ENCODE measurements around the gene CRYGA.

Gene CRYGA

DNA sequence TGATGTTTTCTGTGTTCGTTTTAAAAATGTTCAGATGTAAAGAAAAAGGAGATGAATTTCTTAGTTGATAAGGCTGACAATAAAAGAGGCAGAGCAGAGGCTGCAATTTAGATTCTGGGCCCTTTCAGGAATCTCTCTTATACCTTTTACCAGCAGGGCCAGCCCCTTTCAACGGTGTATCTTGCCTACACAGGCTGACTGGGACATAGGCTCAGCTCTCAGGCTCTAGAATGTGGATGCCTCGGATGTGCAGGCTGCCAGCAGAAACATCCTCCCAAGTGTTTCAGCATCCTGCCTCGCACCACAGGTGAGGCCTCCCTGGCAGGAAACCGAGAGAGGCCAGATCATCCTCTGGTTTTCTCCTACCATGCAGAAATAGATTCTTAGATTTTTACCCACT, 23.1 kb upstream of the CRYGA start:
- Histone ChIP-seq H3K9me3 (ENCODE audit: insufficient read depth, low read depth, low read length) (no peaks in the 10 kb centered on the region), H3K36me3 (ENCODE audit: insufficient read depth, low read depth, low read length) (no peaks in the 10 kb centered on the region), H3K27ac (ENCODE audit: low read length) (no peak overlapping the region), H3K27me3 (ENCODE audit: insufficient read depth, low read length) (no peaks in the 10 kb centered on the region), H3K4me1 (ENCODE audit: insufficient read depth, low read length) (peaks cover 36% of the 10 kb centered on the region; the same call in 1 of the 2 replicates), H3K9ac (ENCODE audit: low read depth, low read length) (no peak overlapping the region), H3K4me3 (ENCODE audit: low read length) (no peak overlapping the region)

- no peaks in the 10 kb centered on the region for H3K27me3 ChIP-seq (ENCODE audit: insufficient read depth, low read length)
- peak overlapping the region; percentile 62; the same call in 1 of the 2 replicates for H3K9ac ChIP-seq (ENCODE audit: low read depth, low read length)
- H3K9me3 ChIP-seq (ENCODE audit: insufficient read depth, low read depth, low read length): no peaks in the 10 kb centered on the region
- no peak overlapping the region for H3K27ac ChIP-seq (ENCODE audit: low read length)
- no peaks in the 10 kb centered on the region for H3K36me3 ChIP-seq (ENCODE audit: insufficient read depth, low read depth, low read length)
- H3K4me1 ChIP-seq (ENCODE audit: insufficient read depth, low read length): peaks cover 27% of the 10 kb centered on the region; the same call in 1 of the 2 replicates
- peak overlapping the region; percentile 68 for H3K4me3 ChIP-seq (ENCODE audit: low read length)
Measured at GRCh38 chr2:208183972-208184705, 20.8 kb upstream of the CRYGA start.

GRCh38 chr2:208183526-208183925, 20.1 kb upstream of the CRYGA start:
- Histone ChIP-seq H3K27me3 (ENCODE audit: insufficient read depth, low read length) (no peaks in the 10 kb centered on the region), H3K9ac (ENCODE audit: low read depth, low read length) (peak overlapping the region; percentile 62; the same call in 1 of the 2 replicates), H3K27ac (ENCODE audit: low read length) (no peak overlapping the region), H3K4me1 (ENCODE audit: insufficient read depth, low read length) (peaks cover 24% of the 10 kb centered on the region; the same call in 1 of the 2 replicates), H3K4me3 (ENCODE audit: low read length) (peak overlapping the region; percentile 68), H3K9me3 (ENCODE audit: insufficient read depth, low read depth, low read length) (no peaks in the 10 kb centered on the region), H3K36me3 (ENCODE audit: insufficient read depth, low read depth, low read length) (no peaks in the 10 kb centered on the region)

DNA sequence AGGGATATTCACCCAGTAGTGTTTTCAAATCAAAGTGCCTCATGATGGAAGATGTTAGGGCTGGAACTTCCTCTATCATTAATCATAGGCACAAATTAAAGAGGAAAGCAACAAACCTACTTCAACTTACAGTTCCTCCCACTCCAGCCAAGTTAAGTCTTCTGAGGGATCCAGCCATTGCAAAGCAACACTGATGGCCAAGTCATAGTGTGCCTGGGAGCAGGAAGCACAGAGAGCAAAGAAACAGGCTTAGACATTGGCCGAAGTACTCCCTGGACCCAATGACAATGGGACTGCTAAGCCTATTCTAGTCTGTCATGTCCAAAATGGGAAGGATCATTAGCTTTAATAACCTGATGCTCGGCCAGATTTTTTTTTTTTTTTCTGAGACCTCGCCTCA, 19.4 kb upstream of the CRYGA start:
- Histone ChIP-seq H3K9ac (ENCODE audit: low read depth, low read length) (no peak overlapping the region), H3K27me3 (ENCODE audit: insufficient read depth, low read length) (no peaks in the 10 kb centered on the region), H3K27ac (ENCODE audit: low read length) (no peak overlapping the region), H3K36me3 (ENCODE audit: insufficient read depth, low read depth, low read length) (no peaks in the 10 kb centered on the region), H3K4me3 (ENCODE audit: low read length) (no peak overlapping the region), H3K4me1 (ENCODE audit: insufficient read depth, low read length) (peaks cover 24% of the 10 kb centered on the region; the same call in 1 of the 2 replicates), H3K9me3 (ENCODE audit: insufficient read depth, low read depth, low read length) (no peaks in the 10 kb centered on the region)

DNA sequence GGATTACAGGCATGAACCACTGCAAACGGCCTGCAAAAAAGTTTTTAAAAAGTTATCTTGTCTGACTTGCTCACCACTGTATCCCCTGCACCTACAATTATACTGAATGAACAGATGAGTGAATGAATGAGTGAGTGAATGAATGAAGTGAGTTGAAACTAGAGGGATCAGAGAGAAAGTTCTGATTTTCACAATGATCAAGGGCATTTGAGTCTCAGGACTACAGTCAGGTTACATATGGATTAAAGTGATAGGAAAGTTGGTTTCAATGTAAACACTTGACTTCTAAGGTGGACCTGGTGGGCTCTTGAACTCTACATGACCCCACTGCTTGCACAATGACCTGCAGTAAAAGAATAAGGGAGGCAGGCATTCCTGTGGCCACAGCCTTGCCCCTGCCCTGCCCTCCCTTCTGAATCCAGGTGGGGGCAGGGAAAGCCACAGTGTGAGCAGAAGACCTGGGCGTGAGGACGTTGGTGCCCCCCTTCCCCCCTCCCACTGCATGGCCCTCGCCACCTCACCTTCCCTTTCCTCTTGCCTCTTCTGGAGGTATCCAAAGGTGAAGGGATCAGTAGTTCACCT, 15.7 kb upstream of the CRYGA start:
- Histone ChIP-seq H3K4me3 (ENCODE audit: low read length) (no peak overlapping the region), H3K27me3 (ENCODE audit: insufficient read depth, low read length) (no peaks in the 10 kb centered on the region), H3K27ac (ENCODE audit: low read length) (no peak overlapping the region), H3K4me1 (ENCODE audit: insufficient read depth, low read length) (peaks cover 7% of the 10 kb centered on the region; the same call in 1 of the 2 replicates), H3K9me3 (ENCODE audit: insufficient read depth, low read depth, low read length) (no peaks in the 10 kb centered on the region), H3K36me3 (ENCODE audit: insufficient read depth, low read depth, low read length) (no peaks in the 10 kb centered on the region), H3K9ac (ENCODE audit: low read depth, low read length) (no peak overlapping the region)

GRCh38 chr2:208175840-208176153, 12.4 kb upstream of the CRYGA start:
- Histone ChIP-seq H3K9ac (ENCODE audit: low read depth, low read length) (no peak overlapping the region), H3K36me3 (ENCODE audit: insufficient read depth, low read depth, low read length) (no peaks in the 10 kb centered on the region), H3K4me3 (ENCODE audit: low read length) (no peak overlapping the region), H3K4me1 (ENCODE audit: insufficient read depth, low read length) (no peaks in the 10 kb centered on the region), H3K9me3 (ENCODE audit: insufficient read depth, low read depth, low read length) (no peaks in the 10 kb centered on the region), H3K27ac (ENCODE audit: low read length) (no peak overlapping the region), H3K27me3 (ENCODE audit: insufficient read depth, low read length) (no peaks in the 10 kb centered on the region)

DNA sequence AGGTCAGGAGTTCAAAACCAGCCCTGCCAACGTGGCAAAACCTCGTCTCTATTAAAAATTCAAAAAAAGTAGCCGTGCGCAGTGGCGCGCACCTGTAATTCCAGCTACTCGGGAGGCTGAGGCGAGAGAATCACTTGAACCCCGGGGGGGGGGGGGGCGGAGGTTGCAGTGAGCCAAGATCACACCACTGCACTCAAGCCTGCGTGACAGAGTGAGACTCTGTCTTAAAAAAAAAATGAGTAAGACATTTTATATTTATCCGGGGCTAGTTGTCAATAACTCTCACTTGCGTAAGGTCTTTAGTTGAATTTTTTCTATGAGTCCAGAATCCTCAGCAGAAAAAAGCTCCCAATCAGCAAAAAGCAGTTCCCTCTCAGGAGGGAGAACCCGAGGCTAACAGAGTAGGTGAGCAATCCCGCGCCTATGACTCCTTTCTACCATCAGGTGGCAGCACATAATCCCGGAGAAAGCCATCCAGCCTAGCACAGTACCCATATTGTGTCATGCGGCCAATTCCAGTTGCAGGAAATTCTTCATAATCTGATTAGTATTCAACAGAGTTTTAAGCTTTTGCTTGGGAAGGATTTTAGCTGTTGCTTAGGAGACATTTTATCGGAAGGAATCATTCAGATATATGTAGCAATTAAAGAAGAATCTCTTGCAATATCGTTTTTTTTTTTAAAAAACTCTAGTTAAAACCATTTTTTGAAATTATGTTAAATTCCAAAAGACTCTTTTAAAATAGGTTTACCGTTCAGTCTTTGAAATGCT, 11.9 kb upstream of the CRYGA start:
- Histone ChIP-seq H3K27me3 (ENCODE audit: insufficient read depth, low read length) (no peaks in the 10 kb centered on the region), H3K9me3 (ENCODE audit: insufficient read depth, low read depth, low read length) (no peaks in the 10 kb centered on the region), H3K27ac (ENCODE audit: low read length) (no peak overlapping the region), H3K36me3 (ENCODE audit: insufficient read depth, low read depth, low read length) (no peaks in the 10 kb centered on the region), H3K4me3 (ENCODE audit: low read length) (no peak overlapping the region), H3K4me1 (ENCODE audit: insufficient read depth, low read length) (no peaks in the 10 kb centered on the region), H3K9ac (ENCODE audit: low read depth, low read length) (no peak overlapping the region)

GRCh38 chr2:208174144-208174543, 10.8 kb upstream of the CRYGA start:
- Histone ChIP-seq H3K36me3 (ENCODE audit: insufficient read depth, low read depth, low read length) (no peaks in the 10 kb centered on the region), H3K9ac (ENCODE audit: low read depth, low read length) (no peak overlapping the region), H3K4me3 (ENCODE audit: low read length) (no peak overlapping the region), H3K27me3 (ENCODE audit: insufficient read depth, low read length) (no peaks in the 10 kb centered on the region), H3K4me1 (ENCODE audit: insufficient read depth, low read length) (no peaks in the 10 kb centered on the region), H3K27ac (ENCODE audit: low read length) (no peak overlapping the region), H3K9me3 (ENCODE audit: insufficient read depth, low read depth, low read length) (no peaks in the 10 kb centered on the region)

DNA sequence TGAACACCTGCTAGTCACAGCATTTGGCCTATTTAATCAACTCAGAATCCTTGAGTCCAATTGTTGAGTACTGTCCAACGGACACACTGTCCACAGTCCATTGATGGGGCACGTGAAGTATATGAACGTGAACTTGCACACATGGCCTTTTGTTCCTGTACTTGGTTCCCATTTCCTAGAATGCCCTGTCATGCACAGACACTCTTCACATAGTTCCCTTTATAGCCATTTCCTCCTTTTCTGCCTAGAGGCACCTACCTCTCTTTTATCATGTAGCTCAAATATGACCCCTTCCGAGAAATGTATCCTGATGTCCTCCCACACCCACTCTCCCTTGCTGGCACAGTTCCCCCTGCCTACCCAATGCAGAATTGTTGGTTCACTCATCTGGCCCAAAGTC, 8.7 kb upstream of the CRYGA start:
- Histone ChIP-seq H3K27me3 (ENCODE audit: insufficient read depth, low read length) (no peaks in the 10 kb centered on the region), H3K27ac (ENCODE audit: low read length) (no peak overlapping the region), H3K4me1 (ENCODE audit: insufficient read depth, low read length) (no peaks in the 10 kb centered on the region), H3K36me3 (ENCODE audit: insufficient read depth, low read depth, low read length) (no peaks in the 10 kb centered on the region), H3K4me3 (ENCODE audit: low read length) (no peak overlapping the region), H3K9me3 (ENCODE audit: insufficient read depth, low read depth, low read length) (no peaks in the 10 kb centered on the region), H3K9ac (ENCODE audit: low read depth, low read length) (no peak overlapping the region)

DNA sequence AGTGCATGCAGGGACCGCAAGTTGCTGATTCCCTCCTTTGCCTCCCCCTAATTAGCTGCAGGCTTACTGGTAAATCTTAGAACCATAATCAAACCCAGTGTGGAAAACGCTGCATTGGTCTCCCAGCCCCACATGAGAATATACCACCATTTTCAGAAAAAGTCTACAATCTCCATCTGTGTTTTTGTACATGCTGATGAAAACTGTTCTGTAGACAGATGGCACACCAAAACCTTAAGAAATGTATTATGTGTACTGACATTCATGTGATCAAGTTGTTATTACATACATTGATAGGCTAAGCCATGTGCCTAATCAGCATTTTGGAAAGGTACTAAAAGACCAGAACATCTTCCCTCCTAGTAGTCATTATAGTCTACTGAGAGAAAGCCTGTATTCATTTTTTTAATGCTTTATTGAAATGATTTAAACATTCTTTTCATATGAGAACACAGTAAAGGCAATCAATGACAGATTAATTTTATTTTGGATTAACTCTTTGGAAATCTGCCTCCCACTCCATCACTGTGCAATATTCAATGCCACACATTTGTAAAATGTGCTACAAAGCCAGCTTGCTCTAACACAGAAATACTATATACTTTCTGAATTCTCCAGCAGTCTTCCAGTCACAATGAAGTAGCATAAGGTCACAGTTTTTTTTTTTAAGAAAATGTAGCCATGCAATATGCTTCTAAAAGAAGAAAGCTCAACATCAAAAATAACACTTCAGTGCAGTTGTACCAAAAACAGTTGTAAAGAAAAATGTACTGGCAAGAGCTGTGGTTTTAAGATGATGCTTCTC, 1.8 kb upstream of the CRYGA start:
- peaks cover 3% of the 10 kb centered on the region; the same call in 1 of the 2 replicates for H3K4me1 ChIP-seq (ENCODE audit: insufficient read depth, low read length)
- H3K4me3 ChIP-seq (ENCODE audit: low read length): no peak overlapping the region
- H3K27me3 ChIP-seq (ENCODE audit: insufficient read depth, low read length): no peaks in the 10 kb centered on the region
- no peaks in the 10 kb centered on the region for H3K36me3 ChIP-seq (ENCODE audit: insufficient read depth, low read depth, low read length)
- no peak overlapping the region for H3K27ac ChIP-seq (ENCODE audit: low read length)
- no peaks in the 10 kb centered on the region for H3K9me3 ChIP-seq (ENCODE audit: insufficient read depth, low read depth, low read length)
- H3K9ac ChIP-seq (ENCODE audit: low read depth, low read length): no peak overlapping the region

GRCh38 chr2:208156439-208156838, 7.0 kb downstream of the CRYGA start:
- H3K27ac ChIP-seq (ENCODE audit: low read length): no peak overlapping the region
- H3K9ac ChIP-seq (ENCODE audit: low read depth, low read length): no peak overlapping the region
- H3K27me3 ChIP-seq (ENCODE audit: insufficient read depth, low read length): no peaks in the 10 kb centered on the region
- H3K4me3 ChIP-seq (ENCODE audit: low read length): no peak overlapping the region
- H3K9me3 ChIP-seq (ENCODE audit: insufficient read depth, low read depth, low read length): peaks cover 4% of the 10 kb centered on the region; the same call in 1 of the 2 replicates
- H3K36me3 ChIP-seq (ENCODE audit: insufficient read depth, low read depth, low read length): no peaks in the 10 kb centered on the region
- no peaks in the 10 kb centered on the region for H3K4me1 ChIP-seq (ENCODE audit: insufficient read depth, low read length)

All from iPS-20b (cell line).